NCI-H510A (cell line): ENCODE measurements around the gene SLC7A7.
"Not testable (repeated sequence)": the region's sequence is repeated elsewhere in the genome, so short reads cannot be mapped to it uniquely, and the experiment has no call there.

ENCODE experiments used
- DNase-seq: peaks from one replicate; lab custom pipeline; 2025; lab: John Stamatoyannopoulos, UW

SLC7A7 gene

GRCh38 chr14:22814941-22815713 lies at the start of gene SLC7A7:
Gene SLC7A7, minus strand, starts transcription at chr14:22815435. Its CDS starts 2,037 bp downstream, at chr14:22813398.
- DNase-seq = no peak

- DNase-seq = no peak
Measured at GRCh38 chr14:22864979-22865378, 49.7 kb upstream of the SLC7A7 start.

GRCh38 chr14:22861651-22862050 lies 46.4 kb upstream of the SLC7A7 start:
- DNase-seq = no peak

- DNase-seq = not testable (repeated sequence)
Measured at GRCh38 chr14:22860377-22860776, 45.1 kb upstream of the SLC7A7 start.

GRCh38 chr14:22856428-22856827 lies 41.2 kb upstream of the SLC7A7 start:
- no peak for DNase-seq

GRCh38 chr14:22854963-22855724 lies 39.9 kb upstream of the SLC7A7 start:
- no peak for DNase-seq

DNA sequence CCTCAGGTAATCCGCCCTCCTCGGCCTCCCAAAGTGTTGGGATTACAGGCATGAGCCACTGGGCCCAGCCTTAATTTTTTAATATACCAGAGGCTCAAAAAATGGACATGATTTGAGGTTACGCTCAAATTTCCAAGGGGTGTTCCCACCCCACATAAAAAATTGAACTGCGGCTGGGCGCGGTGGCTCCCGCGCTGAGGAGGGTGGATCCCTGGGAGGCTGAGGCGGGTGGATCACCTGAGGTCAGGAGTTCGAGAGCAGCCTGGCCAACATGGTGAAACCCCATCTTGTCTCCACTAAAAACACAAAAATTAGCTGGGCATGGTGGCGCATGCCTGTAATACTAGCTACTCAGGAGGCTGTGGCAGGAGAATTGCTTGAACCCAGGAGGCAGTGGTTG lies 39.1 kb upstream of the SLC7A7 start:
- not testable (repeated sequence) for DNase-seq

- peak; percentile 14 for DNase-seq
Measured at GRCh38 chr14:22852940-22853767, 37.9 kb upstream of the SLC7A7 start.

- no peak for DNase-seq
Measured at GRCh38 chr14:22852599-22852939, 37.3 kb upstream of the SLC7A7 start.

GRCh38 chr14:22852178-22852577 lies 36.9 kb upstream of the SLC7A7 start:
- not testable (repeated sequence) for DNase-seq

DNA sequence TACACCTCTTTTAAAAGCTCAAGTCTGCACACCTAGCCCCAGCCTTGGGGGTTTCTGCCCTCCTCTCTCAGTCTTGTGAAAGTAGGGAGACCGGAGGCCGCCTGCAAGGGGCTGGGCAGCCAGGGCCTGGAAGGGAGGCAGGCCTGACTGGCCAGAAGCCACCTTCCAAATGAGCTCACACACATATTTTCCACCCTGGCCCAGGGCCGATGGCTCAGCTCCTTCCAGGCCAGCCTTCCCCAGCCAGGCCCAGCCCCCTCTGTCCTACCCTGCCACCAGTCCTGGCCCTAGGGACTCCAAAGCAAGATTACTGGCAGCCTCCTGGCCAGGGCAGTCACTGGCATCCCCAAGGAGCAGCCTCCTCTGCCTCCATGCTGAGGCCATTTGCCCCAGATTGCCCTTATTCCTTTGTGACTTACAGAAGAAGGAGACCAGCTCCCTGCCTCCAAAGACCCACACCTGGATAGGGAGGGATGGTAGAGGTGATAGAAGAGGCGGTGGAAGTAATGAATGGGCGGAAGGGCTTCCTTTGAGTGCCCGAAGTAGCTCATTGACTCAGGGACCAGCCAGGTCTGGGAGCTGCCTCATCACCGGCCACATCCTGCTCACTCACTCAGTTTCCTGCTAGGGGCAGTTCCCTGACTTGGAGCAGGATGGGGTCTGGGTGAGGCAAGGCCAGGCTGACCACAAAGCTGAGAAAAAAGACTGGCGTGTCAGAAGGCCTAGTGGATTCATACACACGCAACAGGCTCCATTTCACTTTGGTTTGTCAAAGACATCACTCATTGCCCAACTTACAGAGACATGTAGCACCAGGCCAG lies 35.9 kb upstream of the SLC7A7 start:
- DNase-seq = no peak

- DNase-seq = no peak
Measured at GRCh38 chr14:22849212-22849819, 34.1 kb upstream of the SLC7A7 start.

DNA sequence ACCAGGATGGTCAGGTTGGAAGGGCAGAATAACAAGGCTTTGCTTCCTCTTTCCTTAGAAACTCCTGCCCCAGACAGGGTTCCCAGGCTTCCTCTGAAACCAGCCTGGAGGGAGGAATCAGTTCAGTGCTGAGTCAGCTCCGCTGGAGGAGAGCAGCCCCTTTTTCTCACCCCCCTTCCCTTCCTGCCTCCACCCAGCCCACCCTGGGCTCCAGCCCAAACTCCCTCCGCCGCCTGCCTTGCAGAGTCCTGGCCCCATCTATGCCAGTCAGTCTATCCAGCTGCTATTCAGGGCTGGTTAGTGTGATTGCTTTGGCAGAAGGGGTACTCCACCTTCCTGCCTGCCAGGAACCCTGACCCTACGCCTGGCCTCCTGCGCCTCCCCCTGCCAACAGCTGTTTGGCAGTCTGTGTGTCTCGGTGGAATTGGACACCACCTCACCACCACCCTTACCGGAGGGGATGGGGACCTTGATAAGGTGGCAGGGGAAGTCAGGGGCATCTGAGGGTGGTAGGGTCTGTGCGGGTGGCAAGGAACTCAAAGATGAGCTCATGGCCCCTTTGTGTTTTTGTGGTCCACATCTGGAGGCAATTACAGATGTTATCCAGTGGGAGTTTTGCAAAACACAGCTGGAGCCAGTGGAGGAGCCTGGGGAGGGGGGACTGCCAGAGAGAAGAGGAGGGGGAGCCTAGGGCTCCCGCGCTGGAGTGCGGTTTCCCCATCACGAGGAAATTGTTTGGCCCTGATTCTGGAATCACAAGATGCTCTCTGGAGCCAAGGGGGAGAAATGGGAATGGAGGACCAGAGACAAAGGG lies 33.3 kb upstream of the SLC7A7 start:
- no peak for DNase-seq

DNA sequence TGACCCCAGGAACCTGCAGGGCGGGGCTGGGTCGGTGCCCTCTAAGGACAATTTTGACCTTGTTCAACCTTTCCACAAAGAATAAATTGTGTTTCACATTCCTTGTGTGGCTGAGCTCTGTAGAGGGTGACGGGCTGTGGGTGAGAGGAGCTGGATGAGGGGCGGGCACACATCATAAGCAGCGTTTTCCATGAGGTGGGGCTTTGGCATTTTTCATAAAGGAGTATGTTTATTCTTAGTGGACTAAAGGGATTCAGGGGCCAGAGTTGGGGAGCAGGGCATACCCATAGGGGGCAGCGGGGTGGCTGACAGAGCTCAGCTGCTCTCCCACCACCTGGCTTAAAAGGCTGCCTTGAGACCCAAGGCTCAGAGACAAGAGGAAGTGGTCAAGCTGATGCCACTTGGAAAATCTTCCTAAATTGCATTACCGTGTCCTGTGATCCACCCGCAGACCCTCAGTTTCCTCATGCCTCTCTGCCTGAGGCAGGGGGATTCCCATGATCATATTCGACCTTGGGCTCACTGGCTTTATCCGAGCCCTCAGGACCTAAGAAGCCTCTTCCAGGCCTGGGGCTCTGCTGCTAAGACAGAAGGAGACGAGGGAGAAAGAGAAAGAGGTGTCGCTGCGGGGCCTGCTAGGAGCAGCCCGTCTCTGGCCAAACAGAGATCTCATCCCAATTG lies 32.6 kb upstream of the SLC7A7 start:
- DNase-seq = no peak

GRCh38 chr14:22846811-22847307 lies 31.6 kb upstream of the SLC7A7 start:
- no peak for DNase-seq

DNA sequence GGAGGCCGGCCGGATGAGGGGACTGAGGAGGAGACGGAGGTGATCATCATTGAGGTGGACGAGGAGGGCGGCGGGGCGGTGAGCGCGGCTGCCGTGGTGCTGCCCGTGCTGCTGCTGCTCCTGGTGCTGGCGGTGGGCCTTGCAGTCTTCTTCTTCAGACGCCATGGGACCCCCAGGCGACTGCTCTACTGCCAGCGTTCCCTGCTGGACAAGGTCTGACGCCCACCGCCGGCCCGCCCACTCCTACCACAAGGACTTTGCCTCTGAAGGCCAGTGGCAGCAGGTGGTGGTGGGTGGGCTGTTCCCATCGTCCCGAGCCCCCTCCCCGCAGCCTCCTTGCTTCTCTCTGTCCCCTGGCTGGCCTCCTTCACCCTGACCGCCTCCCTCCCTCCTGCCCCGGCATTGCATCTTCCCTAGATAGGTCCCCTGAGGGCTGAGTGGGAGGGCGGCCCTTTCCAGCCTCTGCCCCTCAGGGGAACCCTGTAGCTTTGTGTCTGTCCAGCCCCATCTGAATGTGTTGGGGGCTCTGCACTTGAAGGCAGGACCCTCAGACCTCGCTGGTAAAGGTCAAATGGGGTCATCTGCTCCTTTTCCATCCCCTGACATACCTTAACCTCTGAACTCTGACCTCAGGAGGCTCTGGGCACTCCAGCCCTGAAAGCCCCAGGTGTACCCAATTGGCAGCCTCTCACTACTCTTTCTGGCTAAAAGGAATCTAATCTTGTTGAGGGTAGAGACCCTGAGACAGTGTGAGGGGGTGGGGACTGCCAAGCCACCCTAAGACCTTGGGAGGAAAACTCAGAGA lies 30.8 kb upstream of the SLC7A7 start:
- DNase-seq = no peak

DNA sequence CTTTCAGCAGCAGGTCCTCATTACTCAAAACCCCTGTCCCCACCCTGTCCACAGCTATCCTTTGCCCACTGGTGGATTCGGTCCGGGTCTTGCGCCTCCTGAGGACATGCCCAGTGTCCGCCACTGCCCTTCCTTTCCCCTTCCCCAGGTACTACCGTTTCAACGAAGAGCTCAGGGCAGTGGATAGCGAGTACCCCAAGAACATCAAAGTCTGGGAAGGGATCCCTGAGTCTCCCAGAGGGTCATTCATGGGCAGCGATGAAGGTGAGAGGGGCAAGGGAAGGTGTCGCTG lies 29.8 kb upstream of the SLC7A7 start:
- DNase-seq = no peak

- no peak for DNase-seq
Measured at GRCh38 chr14:22844221-22845102, 29.2 kb upstream of the SLC7A7 start.
